GM12878 (cell line): ENCODE results near the gene EMP2. TPM values are rescaled to one million over a fixed set of nuclear protein-coding genes. Genes with fewer than 3 reads are reported as not detected.

ENCODE experiments used
- BACH1 ChIP-seq: fragments of 450-650 bp; IDR thresholded peaks from 2 replicates; pipeline ENCODE4 v1.6.1; 2017; ENCODE audit warnings: mild to moderate bottlenecking, borderline replicate concordance
- EP300 ChIP-seq, 2 experiments: fragments of 150-350 bp in 1 of 2; IDR thresholded peaks; 2 replicates each; pipeline ENCODE4 v1.6.1; 2011 to 2012; ENCODE audit warnings: low read depth in 2 of 2, low read length in 2 of 2, borderline replicate concordance in 1 of 2, improper control_type of control experiment in 1 of 2, inconsistent platforms in 1 of 2; ENCODE audit not compliant: control insufficient read depth in 1 of 2
- EZH2 ChIP-seq: IDR thresholded peaks from 2 replicates; pipeline ENCODE4 v1.6.1; 2012; ENCODE audit warnings: low read depth, mild to moderate bottlenecking, control low read depth, inconsistent platforms, low read length, borderline replicate concordance; ENCODE audit not compliant: control insufficient read depth
- IRF4 ChIP-seq: IDR thresholded peaks from 2 replicates; pipeline ENCODE4 v1.6.1; 2011; ENCODE audit warnings: low read depth, low read length
- NR2F1 ChIP-seq: fragments of 450-650 bp; conservative IDR thresholded peaks from 2 replicates; pipeline ENCODE4 v1.6.1; 2017; ENCODE audit warnings: mild to moderate bottlenecking
- RUNX3 ChIP-seq: IDR thresholded peaks from 2 replicates; pipeline ENCODE4 v1.6.1; 2012; ENCODE audit warnings: low read length, inconsistent platforms
- SPI1 ChIP-seq: IDR thresholded peaks from 2 replicates; pipeline ENCODE4 v1.6.1; 2011; ENCODE audit warnings: low read depth, mild to moderate bottlenecking, low read length, moderate library complexity, borderline replicate concordance; ENCODE audit not compliant: insufficient read depth
- polyA plus RNA-seq, 11 experiments: library from polyadenylated mRNA; depleted of rRNA in 4 of 11; unstranded in 6 of 11; stranded (reverse) in 5 of 11; fragments of >200 nt; fragmentation: Nextera tagmentation in 4 of 11; fragmentation: Illumina TruSeq in 1 of 11; extraction: Ambion mirVana in 4 of 11; extraction: Trizol in 1 of 11; gene quantifications; 1 replicate in 1 of 11; 2 replicates in 10 of 11; pipeline versions ENCODE4 v1.2.1 to v1.2.3, GENCODE V29; 2011 to 2016; ENCODE audit warnings: inconsistent platforms in 2 of 11, missing spikeins in 2 of 11, low read depth in 1 of 11
- total RNA-seq, 4 experiments: library from RNA; depleted of rRNA in 3 of 4; stranded (reverse); fragments of >200 nt in 3 of 4; fragmentation: Illumina TruSeq in 1 of 4; extraction: Trizol in 1 of 4; gene quantifications; 2 replicates each; pipeline versions ENCODE4 v1.2.1 to v1.2.3, GENCODE V29; 2013 to 2021
- TF ChIP-seq, protein P1 (sequence below): fragments of 450-650 bp; formaldehyde crosslinking; IDR thresholded peaks from 2 replicates; pipeline ENCODE4 v1.4.0; 2020; ENCODE audit warnings: mild to moderate bottlenecking, moderate library complexity
- TF ChIP-seq, protein P2 (sequence below): fragments of 450-650 bp; IDR thresholded peaks from 2 replicates; pipeline ENCODE4 v1.6.1; 2016; ENCODE audit warnings: mild to moderate bottlenecking, moderate library complexity, borderline replicate concordance
- TF ChIP-seq, protein P3 (sequence below): fragments of 150-350 bp; IDR thresholded peaks from 2 replicates; pipeline ENCODE4 v1.6.1; 2016; ENCODE audit warnings: low read depth, low read length
- TF ChIP-seq, protein P4 (sequence below): IDR thresholded peaks from 2 replicates; pipeline ENCODE4 v1.6.1; 2011; ENCODE audit warnings: low read depth, low read length, improper control_type of control experiment, borderline replicate concordance
- TF ChIP-seq, protein P5 (sequence below): fragments of 450-650 bp; IDR thresholded peaks from 2 replicates; pipeline ENCODE4 v1.6.1; 2016; ENCODE audit warnings: mild to moderate bottlenecking
- TF ChIP-seq, protein P6 (sequence below): fragments of 450-650 bp; conservative IDR thresholded peaks from 2 replicates; pipeline ENCODE4 v1.6.1; 2017; ENCODE audit warnings: mild to moderate bottlenecking, moderate library complexity

EMP2 gene
- total and polyA plus RNA-seq, 10 of the 15 experiments (the other 5 are each of a cell fraction or from before 2014, with no cell fraction given): 0.41 to 10.4 (median 3.8) TPM

DNA sequence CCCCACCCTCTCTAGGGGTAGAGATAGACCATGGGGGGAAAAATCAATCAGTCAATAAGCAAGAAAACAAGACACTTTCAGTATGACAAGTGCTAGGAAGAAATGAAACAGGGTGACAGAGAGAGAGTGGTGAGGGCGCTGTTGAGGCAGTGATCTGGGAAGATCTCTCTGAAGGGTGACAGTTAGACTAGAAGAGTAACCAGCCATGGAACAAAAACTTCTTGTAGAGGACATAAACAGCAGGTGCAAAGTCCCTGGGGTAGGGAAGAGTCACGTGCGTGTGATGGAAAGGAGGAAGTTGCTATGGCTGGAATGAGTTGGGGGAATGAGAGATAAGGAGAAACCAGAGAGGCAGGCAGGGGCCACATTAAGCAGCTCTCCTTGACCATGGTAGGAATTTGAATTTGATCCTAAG, 16.8 kb upstream of the EMP2 start (continued):
- TF ChIP-seq, protein P1, sequence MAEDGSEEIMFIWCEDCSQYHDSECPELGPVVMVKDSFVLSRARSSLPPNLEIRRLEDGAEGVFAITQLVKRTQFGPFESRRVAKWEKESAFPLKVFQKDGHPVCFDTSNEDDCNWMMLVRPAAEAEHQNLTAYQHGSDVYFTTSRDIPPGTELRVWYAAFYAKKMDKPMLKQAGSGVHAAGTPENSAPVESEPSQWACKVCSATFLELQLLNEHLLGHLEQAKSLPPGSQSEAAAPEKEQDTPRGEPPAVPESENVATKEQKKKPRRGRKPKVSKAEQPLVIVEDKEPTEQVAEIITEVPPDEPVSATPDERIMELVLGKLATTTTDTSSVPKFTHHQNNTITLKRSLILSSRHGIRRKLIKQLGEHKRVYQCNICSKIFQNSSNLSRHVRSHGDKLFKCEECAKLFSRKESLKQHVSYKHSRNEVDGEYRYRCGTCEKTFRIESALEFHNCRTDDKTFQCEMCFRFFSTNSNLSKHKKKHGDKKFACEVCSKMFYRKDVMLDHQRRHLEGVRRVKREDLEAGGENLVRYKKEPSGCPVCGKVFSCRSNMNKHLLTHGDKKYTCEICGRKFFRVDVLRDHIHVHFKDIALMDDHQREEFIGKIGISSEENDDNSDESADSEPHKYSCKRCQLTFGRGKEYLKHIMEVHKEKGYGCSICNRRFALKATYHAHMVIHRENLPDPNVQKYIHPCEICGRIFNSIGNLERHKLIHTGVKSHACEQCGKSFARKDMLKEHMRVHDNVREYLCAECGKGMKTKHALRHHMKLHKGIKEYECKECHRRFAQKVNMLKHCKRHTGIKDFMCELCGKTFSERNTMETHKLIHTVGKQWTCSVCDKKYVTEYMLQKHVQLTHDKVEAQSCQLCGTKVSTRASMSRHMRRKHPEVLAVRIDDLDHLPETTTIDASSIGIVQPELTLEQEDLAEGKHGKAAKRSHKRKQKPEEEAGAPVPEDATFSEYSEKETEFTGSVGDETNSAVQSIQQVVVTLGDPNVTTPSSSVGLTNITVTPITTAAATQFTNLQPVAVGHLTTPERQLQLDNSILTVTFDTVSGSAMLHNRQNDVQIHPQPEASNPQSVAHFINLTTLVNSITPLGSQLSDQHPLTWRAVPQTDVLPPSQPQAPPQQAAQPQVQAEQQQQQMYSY (CRISPR knock-in tag): no peak
- TF ChIP-seq, protein P2, sequence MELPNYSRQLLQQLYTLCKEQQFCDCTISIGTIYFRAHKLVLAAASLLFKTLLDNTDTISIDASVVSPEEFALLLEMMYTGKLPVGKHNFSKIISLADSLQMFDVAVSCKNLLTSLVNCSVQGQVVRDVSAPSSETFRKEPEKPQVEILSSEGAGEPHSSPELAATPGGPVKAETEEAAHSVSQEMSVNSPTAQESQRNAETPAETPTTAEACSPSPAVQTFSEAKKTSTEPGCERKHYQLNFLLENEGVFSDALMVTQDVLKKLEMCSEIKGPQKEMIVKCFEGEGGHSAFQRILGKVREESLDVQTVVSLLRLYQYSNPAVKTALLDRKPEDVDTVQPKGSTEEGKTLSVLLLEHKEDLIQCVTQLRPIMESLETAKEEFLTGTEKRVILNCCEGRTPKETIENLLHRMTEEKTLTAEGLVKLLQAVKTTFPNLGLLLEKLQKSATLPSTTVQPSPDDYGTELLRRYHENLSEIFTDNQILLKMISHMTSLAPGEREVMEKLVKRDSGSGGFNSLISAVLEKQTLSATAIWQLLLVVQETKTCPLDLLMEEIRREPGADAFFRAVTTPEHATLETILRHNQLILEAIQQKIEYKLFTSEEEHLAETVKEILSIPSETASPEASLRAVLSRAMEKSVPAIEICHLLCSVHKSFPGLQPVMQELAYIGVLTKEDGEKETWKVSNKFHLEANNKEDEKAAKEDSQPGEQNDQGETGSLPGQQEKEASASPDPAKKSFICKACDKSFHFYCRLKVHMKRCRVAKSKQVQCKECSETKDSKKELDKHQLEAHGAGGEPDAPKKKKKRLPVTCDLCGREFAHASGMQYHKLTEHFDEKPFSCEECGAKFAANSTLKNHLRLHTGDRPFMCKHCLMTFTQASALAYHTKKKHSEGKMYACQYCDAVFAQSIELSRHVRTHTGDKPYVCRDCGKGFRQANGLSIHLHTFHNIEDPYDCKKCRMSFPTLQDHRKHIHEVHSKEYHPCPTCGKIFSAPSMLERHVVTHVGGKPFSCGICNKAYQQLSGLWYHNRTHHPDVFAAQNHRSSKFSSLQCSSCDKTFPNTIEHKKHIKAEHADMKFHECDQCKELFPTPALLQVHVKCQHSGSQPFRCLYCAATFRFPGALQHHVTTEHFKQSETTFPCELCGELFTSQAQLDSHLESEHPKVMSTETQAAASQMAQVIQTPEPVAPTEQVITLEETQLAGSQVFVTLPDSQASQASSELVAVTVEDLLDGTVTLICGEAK: no peak
- TF ChIP-seq IRF4: peak; percentile 30; the same call in 1 of the 2 replicates
- TF ChIP-seq RUNX3: no peak
- TF ChIP-seq, protein P3, sequence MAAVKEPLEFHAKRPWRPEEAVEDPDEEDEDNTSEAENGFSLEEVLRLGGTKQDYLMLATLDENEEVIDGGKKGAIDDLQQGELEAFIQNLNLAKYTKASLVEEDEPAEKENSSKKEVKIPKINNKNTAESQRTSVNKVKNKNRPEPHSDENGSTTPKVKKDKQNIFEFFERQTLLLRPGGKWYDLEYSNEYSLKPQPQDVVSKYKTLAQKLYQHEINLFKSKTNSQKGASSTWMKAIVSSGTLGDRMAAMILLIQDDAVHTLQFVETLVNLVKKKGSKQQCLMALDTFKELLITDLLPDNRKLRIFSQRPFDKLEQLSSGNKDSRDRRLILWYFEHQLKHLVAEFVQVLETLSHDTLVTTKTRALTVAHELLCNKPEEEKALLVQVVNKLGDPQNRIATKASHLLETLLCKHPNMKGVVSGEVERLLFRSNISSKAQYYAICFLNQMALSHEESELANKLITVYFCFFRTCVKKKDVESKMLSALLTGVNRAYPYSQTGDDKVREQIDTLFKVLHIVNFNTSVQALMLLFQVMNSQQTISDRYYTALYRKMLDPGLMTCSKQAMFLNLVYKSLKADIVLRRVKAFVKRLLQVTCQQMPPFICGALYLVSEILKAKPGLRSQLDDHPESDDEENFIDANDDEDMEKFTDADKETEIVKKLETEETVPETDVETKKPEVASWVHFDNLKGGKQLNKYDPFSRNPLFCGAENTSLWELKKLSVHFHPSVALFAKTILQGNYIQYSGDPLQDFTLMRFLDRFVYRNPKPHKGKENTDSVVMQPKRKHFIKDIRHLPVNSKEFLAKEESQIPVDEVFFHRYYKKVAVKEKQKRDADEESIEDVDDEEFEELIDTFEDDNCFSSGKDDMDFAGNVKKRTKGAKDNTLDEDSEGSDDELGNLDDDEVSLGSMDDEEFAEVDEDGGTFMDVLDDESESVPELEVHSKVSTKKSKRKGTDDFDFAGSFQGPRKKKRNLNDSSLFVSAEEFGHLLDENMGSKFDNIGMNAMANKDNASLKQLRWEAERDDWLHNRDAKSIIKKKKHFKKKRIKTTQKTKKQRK: no peak
- no peak for TF ChIP-seq EZH2
- TF ChIP-seq BACH1: no peak
- TF ChIP-seq, protein P4, sequence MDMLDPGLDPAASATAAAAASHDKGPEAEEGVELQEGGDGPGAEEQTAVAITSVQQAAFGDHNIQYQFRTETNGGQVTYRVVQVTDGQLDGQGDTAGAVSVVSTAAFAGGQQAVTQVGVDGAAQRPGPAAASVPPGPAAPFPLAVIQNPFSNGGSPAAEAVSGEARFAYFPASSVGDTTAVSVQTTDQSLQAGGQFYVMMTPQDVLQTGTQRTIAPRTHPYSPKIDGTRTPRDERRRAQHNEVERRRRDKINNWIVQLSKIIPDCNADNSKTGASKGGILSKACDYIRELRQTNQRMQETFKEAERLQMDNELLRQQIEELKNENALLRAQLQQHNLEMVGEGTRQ: no peak
- TF ChIP-seq, protein P5, sequence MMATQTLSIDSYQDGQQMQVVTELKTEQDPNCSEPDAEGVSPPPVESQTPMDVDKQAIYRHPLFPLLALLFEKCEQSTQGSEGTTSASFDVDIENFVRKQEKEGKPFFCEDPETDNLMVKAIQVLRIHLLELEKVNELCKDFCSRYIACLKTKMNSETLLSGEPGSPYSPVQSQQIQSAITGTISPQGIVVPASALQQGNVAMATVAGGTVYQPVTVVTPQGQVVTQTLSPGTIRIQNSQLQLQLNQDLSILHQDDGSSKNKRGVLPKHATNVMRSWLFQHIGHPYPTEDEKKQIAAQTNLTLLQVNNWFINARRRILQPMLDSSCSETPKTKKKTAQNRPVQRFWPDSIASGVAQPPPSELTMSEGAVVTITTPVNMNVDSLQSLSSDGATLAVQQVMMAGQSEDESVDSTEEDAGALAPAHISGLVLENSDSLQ: peak; percentile 57
- TF ChIP-seq EP300 (IDR thresholded peaks at IDR 0.05; ENCODE audit: borderline replicate concordance in 1 of 2, control insufficient read depth in 1 of 2, low read depth in 2 of 2, low read length in 2 of 2): no peak; a peak in 1 of 4 replicates
- TF ChIP-seq, protein P6, sequence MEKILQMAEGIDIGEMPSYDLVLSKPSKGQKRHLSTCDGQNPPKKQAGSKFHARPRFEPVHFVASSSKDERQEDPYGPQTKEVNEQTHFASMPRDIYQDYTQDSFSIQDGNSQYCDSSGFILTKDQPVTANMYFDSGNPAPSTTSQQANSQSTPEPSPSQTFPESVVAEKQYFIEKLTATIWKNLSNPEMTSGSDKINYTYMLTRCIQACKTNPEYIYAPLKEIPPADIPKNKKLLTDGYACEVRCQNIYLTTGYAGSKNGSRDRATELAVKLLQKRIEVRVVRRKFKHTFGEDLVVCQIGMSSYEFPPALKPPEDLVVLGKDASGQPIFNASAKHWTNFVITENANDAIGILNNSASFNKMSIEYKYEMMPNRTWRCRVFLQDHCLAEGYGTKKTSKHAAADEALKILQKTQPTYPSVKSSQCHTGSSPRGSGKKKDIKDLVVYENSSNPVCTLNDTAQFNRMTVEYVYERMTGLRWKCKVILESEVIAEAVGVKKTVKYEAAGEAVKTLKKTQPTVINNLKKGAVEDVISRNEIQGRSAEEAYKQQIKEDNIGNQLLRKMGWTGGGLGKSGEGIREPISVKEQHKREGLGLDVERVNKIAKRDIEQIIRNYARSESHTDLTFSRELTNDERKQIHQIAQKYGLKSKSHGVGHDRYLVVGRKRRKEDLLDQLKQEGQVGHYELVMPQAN: no peak
- TF ChIP-seq SPI1: no peak
- TF ChIP-seq NR2F1: no peak
